ENCODE data around the gene LARP4B. TPM values are rescaled to one million over a fixed set of nuclear protein-coding genes. Genes with fewer than 3 reads are reported as not detected.

Gene LARP4B
- polyA plus RNA-seq, 1 donor (not counting 4 experiments of a cell fraction or from before 2014, with no cell fraction given) = 39.4 TPM

GRCh38 chr10:807163-807957 is 124.1 kb downstream of the LARP4B start:
- Histone ChIP-seq H3K36me3 (ENCODE audit: control insufficient read depth in 2 of 2, extremely low read depth in 1 of 2, insufficient read depth in 2 of 2, low read length in 2 of 2) (peaks cover 21 to 35% of the 10 kb centered on the region in 2 experiments), H3K4me3 (ENCODE audit: control insufficient read depth in 2 of 3, extremely low read depth in 1 of 3, insufficient read depth in 2 of 3, low read depth in 1 of 3, low read length in 3 of 3) (no peak overlapping the region)
- no peak for FAIRE-seq

GRCh38 chr10:806451-807162 is 124.9 kb downstream of the LARP4B start:
- TF ChIP-seq EZH2 (IDR thresholded peaks at IDR 0.05; ENCODE audit: low read length) (no peak), CTCF (optimal IDR thresholded peaks at IDR 0.05 in 1 of 3, IDR thresholded peaks at IDR 0.05 in 1 of 3, conservative IDR thresholded peaks at IDR 0.05 in 1 of 3; ENCODE audit: extremely low read depth in 1 of 3, insufficient read depth in 2 of 3, low read length in 3 of 3) (no peak)
- H3K79me2 ChIP-seq (ENCODE audit: control insufficient read depth, insufficient read depth, low read length) = no peaks in the 10 kb centered on the region
- DNase-seq (ENCODE audit: low read depth, low spot score) (no peak), FAIRE-seq (no peak)
- H4K20me1 ChIP-seq (ENCODE audit: control insufficient read depth, extremely low read depth, insufficient read depth, low read length) = no peaks in the 10 kb centered on the region
- no peak overlapping the region for H3K4me2 ChIP-seq (ENCODE audit: control insufficient read depth, extremely low read depth, insufficient read depth, low read depth, low read length)
- no peaks in the 10 kb centered on the region for H3K9me3 ChIP-seq (ENCODE audit: control insufficient read depth, low read depth, low read length)
- H3K36me3 ChIP-seq (ENCODE audit: control insufficient read depth in 2 of 2, extremely low read depth in 1 of 2, insufficient read depth in 2 of 2, low read length in 2 of 2) = peaks cover 18 to 29% of the 10 kb centered on the region in 2 experiments
- no peaks in the 10 kb centered on the region for H3K4me1 ChIP-seq (ENCODE audit: control insufficient read depth, extremely low read depth, insufficient read depth, low read length)
- no peak overlapping the region for H2AFZ ChIP-seq (ENCODE audit: control insufficient read depth, low read length)
- dilution Hi-C loops (cut with MboI; ENCODE audit: extremely low pct_ligation_motif_present, low sequenced_read_pairs) = no loop called here
- no peaks in the 10 kb centered on the region for H3K27me3 ChIP-seq (ENCODE audit: control insufficient read depth, extremely low read depth, insufficient read depth, low read length)
- H3K27ac ChIP-seq (ENCODE audit: control insufficient read depth, insufficient read depth, low read length) = no peak overlapping the region
- H3K9me1 ChIP-seq (ENCODE audit: control insufficient read depth, extremely low read depth, insufficient read depth, low read length) = peaks cover 2% of the 10 kb centered on the region
- H3K4me3 ChIP-seq (ENCODE audit: control insufficient read depth in 2 of 3, extremely low read depth in 1 of 3, insufficient read depth in 2 of 3, low read depth in 1 of 3, low read length in 3 of 3) = no peak overlapping the region
- H3K9ac ChIP-seq (ENCODE audit: control insufficient read depth, extremely low read depth, insufficient read depth, low read length) = no peak overlapping the region

More at GRCh38 chr10:807163-807957, 124.1 kb downstream of the LARP4B start:
- H2AFZ ChIP-seq (ENCODE audit: control insufficient read depth, low read length) = no peak overlapping the region
- no peaks in the 10 kb centered on the region for H3K9me3 ChIP-seq (ENCODE audit: control insufficient read depth, low read depth, low read length)
- no peaks in the 10 kb centered on the region for H4K20me1 ChIP-seq (ENCODE audit: control insufficient read depth, extremely low read depth, insufficient read depth, low read length)
- no peaks in the 10 kb centered on the region for H3K27me3 ChIP-seq (ENCODE audit: control insufficient read depth, extremely low read depth, insufficient read depth, low read length)
- H3K9ac ChIP-seq (ENCODE audit: control insufficient read depth, extremely low read depth, insufficient read depth, low read length) = no peak overlapping the region
- H3K27ac ChIP-seq (ENCODE audit: control insufficient read depth, insufficient read depth, low read length) = no peak overlapping the region
- H3K9me1 ChIP-seq (ENCODE audit: control insufficient read depth, extremely low read depth, insufficient read depth, low read length) = peaks cover 1% of the 10 kb centered on the region
- DNase-seq (ENCODE audit: low read depth, low spot score) = no peak
- no peak overlapping the region for H3K4me2 ChIP-seq (ENCODE audit: control insufficient read depth, extremely low read depth, insufficient read depth, low read depth, low read length)
- H3K4me1 ChIP-seq (ENCODE audit: control insufficient read depth, extremely low read depth, insufficient read depth, low read length) = no peaks in the 10 kb centered on the region
- TF ChIP-seq EZH2 (IDR thresholded peaks at IDR 0.05; ENCODE audit: low read length) (no peak), CTCF (optimal IDR thresholded peaks at IDR 0.05 in 1 of 3, IDR thresholded peaks at IDR 0.05 in 1 of 3, conservative IDR thresholded peaks at IDR 0.05 in 1 of 3; ENCODE audit: extremely low read depth in 1 of 3, insufficient read depth in 2 of 3, low read length in 3 of 3) (no peak)
- H3K79me2 ChIP-seq (ENCODE audit: control insufficient read depth, insufficient read depth, low read length) = no peaks in the 10 kb centered on the region
- dilution Hi-C loops (cut with MboI; ENCODE audit: extremely low pct_ligation_motif_present, low sequenced_read_pairs) = no loop called here
